Measurements from ENCODE around the gene INPP5E. TPM values are rescaled to one million over a fixed set of nuclear protein-coding genes. Genes with fewer than 3 reads are reported as not detected.

The INPP5E gene
- polyA plus RNA-seq, 3 donors: 4.8 to 10.9 (median 9.4) TPM

GRCh38 chr9:136455043-136456002 lies 15.7 kb upstream of the INPP5E start:
- H3K27ac ChIP-seq (ENCODE audit: low read depth, low read length): no peak overlapping the region
- 94% methylated on average over 41 to 43 of the region's 43 CpGs for WGBS, 3 donors

DNA sequence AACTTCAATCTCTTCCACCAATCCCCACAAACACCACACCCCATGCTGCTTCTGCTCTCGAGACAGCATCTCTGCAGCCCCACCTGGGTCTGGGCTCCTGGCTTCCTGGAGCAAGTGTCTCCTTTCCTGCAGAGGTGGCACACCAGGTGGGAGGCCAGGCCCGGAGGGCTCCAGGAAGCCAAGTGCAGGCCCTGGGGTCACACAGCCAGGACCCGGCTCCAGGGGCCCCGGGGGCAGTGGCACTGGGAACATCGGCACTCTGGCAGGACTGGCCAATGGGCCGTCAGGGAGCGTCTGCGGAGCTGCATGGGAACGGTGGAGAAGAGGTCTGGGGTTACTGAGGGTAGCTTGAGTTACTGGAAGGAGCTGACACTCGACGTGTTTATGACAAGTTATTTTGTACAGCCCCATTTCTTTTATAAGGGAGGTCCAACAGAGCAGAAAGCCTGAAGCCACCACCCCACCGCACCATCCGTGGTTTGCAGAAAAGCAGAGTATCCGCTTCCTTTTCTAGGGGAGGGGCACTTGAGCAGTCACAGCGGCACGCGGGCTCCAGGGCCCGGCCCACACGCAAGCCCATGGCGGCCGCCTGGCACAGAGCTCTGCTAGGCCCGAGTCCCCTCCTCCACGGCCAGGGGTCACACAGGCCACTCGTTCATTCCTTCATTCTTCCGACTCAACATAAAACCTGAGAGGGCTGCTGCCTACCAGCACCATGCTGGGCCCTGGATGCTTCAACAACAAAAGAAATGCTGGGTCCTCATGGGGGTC lies 14.6 kb upstream of the INPP5E start:
- 89 to 92% (median 90%) methylated on average over 25 of the region's 25 CpGs for WGBS, 3 donors
- H3K27ac ChIP-seq (ENCODE audit: low read depth, low read length): no peak overlapping the region

DNA sequence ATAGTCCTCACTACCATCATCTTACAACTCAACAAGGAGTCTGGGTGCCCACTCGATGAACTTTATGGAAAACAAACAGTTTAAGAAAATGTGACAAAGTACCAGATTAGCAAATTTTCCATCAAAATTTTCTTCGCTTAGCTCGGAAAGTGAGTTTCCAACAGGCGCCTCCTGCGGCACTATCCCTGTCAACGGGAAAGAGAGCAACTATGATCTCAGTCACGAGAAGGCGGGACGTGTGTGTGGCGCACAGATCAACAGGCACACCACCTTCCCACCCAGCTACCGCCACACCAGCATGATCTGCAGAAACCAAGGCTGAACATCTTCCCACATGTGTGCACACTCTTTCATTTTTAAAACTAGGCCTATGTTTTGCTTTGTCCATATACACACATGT lies 13.7 kb upstream of the INPP5E start:
- 90 to 94% (median 92%) methylated on average over 11 of the region's 11 CpGs for WGBS, 3 donors
- H3K27ac ChIP-seq (ENCODE audit: low read depth, low read length): no peak overlapping the region

DNA sequence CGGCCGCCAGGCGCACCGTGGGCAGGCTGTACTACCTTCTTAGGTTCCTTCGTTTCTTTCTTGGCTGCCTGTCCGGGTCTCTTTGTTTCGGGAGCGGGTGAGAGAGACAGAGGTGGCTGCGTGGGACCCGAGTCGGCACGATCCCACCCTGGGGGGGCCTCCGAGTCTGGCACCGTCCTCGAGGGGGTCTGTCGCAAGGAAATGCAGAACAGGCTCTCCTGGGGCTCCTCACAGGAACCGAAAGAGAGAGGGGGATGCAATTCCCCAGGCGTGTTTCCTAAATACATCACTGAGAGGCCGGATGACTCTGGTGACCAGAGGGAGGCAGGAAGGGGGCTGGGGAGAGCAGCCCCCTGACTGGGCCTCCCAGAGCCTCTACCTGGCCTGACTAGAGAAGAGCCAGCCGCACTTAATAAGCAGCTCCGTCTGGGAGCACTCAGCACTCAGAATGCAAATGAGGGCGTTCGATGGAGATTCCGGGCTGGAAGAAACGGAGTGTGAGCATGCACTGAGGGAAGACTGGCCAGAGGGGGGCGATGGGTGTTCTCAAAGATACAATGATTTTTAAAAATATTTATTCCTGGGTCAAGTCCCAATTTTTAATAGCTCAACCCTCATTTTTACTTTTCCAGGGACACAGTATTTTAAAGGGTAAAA lies 11.7 kb upstream of the INPP5E start:
- 87 to 90% (median 89%) methylated on average over 26 of the region's 26 CpGs for WGBS, 3 donors
- H3K27ac ChIP-seq (ENCODE audit: low read depth, low read length): no peak overlapping the region

GRCh38 chr9:136448655-136449054 lies 9.0 kb upstream of the INPP5E start:
- WGBS, 3 donors: 88 to 91% (median 89%) methylated on average over 3 of the region's 3 CpGs
- no peak overlapping the region for H3K27ac ChIP-seq (ENCODE audit: low read depth, low read length)

- WGBS, 3 donors: 93 to 95% (median 95%) methylated on average over 27 of the region's 27 CpGs
- no peak overlapping the region for H3K27ac ChIP-seq (ENCODE audit: low read depth, low read length)
These were observed 7.6 kb upstream of the INPP5E start for GRCh38 chr9:136447173-136447778.

DNA sequence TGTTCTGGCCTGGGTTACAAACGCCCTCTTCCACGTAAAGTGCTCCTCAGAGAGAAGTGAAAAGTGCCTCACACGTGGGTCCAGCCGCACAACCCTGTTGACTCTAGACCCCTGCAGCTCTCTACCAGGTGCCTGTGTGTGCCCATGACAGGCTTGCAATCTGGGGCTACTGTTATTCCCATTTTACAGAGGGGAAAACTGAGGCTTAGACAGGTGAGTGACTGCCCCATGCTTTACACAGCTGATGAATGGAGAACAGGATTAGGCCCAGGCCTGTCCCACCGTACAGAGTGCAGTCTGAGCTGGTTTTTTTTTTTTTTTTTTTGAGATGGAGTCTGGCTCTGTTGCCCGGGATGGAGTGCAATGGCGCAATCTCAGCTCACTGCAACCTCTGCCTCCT lies 6.2 kb upstream of the INPP5E start:
- WGBS, 3 donors: 79 to 88% (median 83%) methylated on average over 7 of the region's 7 CpGs

GRCh38 chr9:136444102-136444501 lies 4.5 kb upstream of the INPP5E start:
- WGBS, 3 donors: 89 to 93% (median 91%) methylated on average over 20 of the region's 20 CpGs
- no peak overlapping the region for H3K27ac ChIP-seq (ENCODE audit: low read depth, low read length)

More for the DNA sequence above, 6.2 kb upstream of the INPP5E start:
- H3K27ac ChIP-seq (ENCODE audit: low read depth, low read length): no peak overlapping the region

GRCh38 chr9:136443687-136444086 lies 4.0 kb upstream of the INPP5E start:
- 91 to 95% (median 93%) methylated on average over 7 of the region's 7 CpGs for WGBS, 3 donors
- H3K27ac ChIP-seq (ENCODE audit: low read depth, low read length): no peak overlapping the region

- WGBS, 3 donors: 89 to 95% (median 92%) methylated on average over 15 of the region's 15 CpGs
- H3K27ac ChIP-seq (ENCODE audit: low read depth, low read length): no peak overlapping the region
These were observed 3.4 kb upstream of the INPP5E start for GRCh38 chr9:136443087-136443486.

DNA sequence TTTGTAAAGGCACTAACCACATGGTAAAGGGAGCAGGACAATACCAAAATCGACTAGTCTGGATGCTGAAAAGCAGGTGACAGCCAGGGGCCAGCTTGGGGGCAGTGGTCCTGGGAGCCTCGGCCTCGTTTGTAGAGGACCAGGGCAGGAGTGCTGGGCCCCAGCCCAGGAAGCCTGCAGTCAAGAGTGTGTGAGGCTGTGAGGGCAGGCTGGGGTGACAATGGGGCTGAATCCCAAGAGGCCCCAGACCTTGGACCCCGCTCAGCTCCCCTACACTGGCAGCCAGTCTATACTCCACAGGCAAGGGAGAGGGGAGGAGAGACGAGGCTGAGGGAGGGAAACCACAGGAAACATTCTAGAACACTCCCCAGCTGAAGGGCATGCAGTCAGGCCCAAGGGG lies 2.6 kb upstream of the INPP5E start:
- 75 to 86% (median 86%) methylated on average over 4 to 5 of the region's 5 CpGs for WGBS, 3 donors
- no peak overlapping the region for H3K27ac ChIP-seq (ENCODE audit: low read depth, low read length)

DNA sequence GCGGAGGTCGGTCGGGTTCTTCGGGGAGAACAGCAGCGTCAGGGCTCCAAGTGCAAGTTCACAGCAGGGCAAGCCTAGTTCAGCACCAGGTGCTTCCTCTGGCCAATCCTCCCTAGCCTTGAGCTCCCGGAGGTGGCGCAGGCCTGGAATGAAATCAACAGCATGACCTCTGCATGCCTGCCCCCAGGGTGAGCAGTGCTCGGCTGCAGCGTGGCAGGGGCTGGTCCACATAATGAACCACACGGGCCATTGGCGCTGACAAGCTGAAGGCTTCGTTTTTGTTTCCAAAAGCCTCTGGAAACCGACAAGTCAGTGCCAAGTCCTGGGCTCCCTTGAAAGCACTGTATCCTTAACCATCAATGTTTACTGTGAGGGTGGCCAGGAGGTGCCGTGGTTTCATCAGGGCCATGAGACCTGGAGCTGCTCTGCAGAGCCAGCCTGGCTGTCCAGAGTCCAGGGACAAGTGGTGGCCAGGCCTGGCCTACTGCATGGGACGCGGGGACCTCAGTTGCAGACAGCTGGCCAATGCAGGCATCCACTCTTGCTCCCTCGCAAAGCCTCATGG lies 2.1 kb upstream of the INPP5E start:
- WGBS, 3 donors: 74 to 80% (median 79%) methylated on average over 17 of the region's 17 CpGs
- H3K27ac ChIP-seq (ENCODE audit: low read depth, low read length): no peak overlapping the region

DNA sequence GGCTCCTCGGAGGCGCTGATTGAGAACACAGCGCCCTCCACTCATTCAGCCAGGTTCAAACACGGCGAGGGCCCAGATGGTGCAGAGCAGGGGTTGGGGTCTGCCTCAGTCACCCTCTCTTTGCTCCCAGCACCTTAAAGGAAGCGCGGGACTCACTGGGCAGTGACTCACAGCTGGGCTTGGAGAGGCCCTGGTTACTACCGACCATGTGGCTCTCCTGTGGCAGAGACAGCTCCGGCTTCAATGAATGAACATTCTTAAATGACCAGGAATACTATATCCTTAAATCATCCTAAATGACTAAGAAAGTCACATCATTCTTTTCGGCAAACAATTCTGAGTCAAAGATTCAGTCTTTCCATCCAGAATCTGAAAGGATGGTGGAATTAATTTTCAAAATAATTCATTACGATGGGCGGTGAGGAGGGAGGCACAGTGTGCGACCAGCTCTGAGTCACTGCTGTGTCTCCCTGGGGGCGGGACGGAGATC lies 1.6 kb upstream of the INPP5E start:
- no peak overlapping the region for H3K27ac ChIP-seq (ENCODE audit: low read depth, low read length)
- WGBS, 3 donors: 83 to 90% (median 87%) methylated on average over 15 of the region's 15 CpGs

- 0 to 1% (median 0%) methylated on average over 71 to 91 of the region's 91 CpGs for WGBS, 3 donors
- H3K27ac ChIP-seq (ENCODE audit: low read depth, low read length): no peak overlapping the region
These were observed 831 bp downstream of the INPP5E start for GRCh38 chr9:136438548-136439480.

- H3K27ac ChIP-seq (ENCODE audit: low read depth, low read length): no peak overlapping the region
- 47 to 61% (median 57%) methylated on average over 37 of the region's 37 CpGs for WGBS, 3 donors
These were observed 1.7 kb downstream of the INPP5E start for GRCh38 chr9:136437839-136438547.

DNA sequence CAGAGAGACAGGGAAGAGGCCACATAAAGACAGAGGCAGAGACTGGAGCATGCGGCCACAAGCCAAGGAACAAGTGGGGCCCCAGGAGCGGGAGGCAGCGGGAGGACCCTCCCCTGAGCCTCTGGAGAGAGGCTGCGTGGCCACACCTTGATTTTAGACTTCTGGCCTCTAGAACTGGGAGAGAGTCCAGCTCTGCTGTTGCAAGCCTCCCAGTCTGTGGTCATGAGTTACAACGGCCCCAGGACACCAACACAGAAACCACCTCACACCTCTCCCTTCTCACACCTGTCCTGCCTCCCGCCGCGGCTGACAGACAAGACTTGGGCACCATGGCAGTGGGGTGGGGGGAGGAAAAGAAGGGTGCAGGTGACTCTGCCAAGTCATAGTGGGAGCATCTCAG lies 2.2 kb downstream of the INPP5E start:
- H3K27ac ChIP-seq (ENCODE audit: low read depth, low read length): no peak overlapping the region
- WGBS, 3 donors: 47 to 56% (median 53%) methylated on average over 8 of the region's 8 CpGs

All from adipose tissue (tissue), 3 donors.